Neutrophil (primary cell): ENCODE results near the gene UBL5.
"Not testable (repeated sequence)": the region's sequence is repeated elsewhere in the genome, so short reads cannot be mapped to it uniquely, and the experiment has no call there.

Experiments
- H3K27ac ChIP-seq: fragments of 200-600 bp; sonication (generic); 2 replicates; pipeline ENCODE4 v1.5.1; 2016; ENCODE audit warnings: mild to moderate bottlenecking, moderate library complexity
- H3K27me3 ChIP-seq: fragments of 200-600 bp; sonication (generic); 2 replicates; pipeline ENCODE4 v1.6.0; 2016; ENCODE audit warnings: mild to moderate bottlenecking
- H3K36me3 ChIP-seq: fragments of 200-600 bp; sonication (generic); 2 replicates; pipeline ENCODE4 v1.5.1; 2017
- H3K4me1 ChIP-seq, 2 experiments: fragments of 200-600 bp in 1 of 2; sonication (generic) in 1 of 2; 1 replicate in 1 of 2; 2 replicates in 1 of 2; pipeline versions ENCODE4 v1.5.1 to v1.6.1; 2013 to 2016; ENCODE audit warnings: low read depth in 1 of 2, low read length in 1 of 2, mild to moderate bottlenecking in 1 of 2, moderate library complexity in 1 of 2; ENCODE audit not compliant: control insufficient read depth in 1 of 2, insufficient read depth in 1 of 2
- H3K4me3 ChIP-seq, 2 experiments: fragments of 200-600 bp in 1 of 2; sonication (generic) in 1 of 2; 1 replicate in 1 of 2; 2 replicates in 1 of 2; pipeline ENCODE4 v1.5.1; 2013 to 2016; ENCODE audit warnings: low read depth in 1 of 2, low read length in 1 of 2, mild to moderate bottlenecking in 1 of 2, moderate library complexity in 1 of 2
- H3K9me3 ChIP-seq: fragments of 200-600 bp; sonication (generic); 2 replicates; pipeline ENCODE4 v1.5.1; 2016
- TF ChIP-seq, protein P1 (sequence below): fragments of 200-600 bp; sonication (generic); IDR thresholded peaks from 2 replicates; pipeline ENCODE4 v1.5.1; 2016; ENCODE audit warnings: antibody characterized with exemption

The UBL5 gene

DNA sequence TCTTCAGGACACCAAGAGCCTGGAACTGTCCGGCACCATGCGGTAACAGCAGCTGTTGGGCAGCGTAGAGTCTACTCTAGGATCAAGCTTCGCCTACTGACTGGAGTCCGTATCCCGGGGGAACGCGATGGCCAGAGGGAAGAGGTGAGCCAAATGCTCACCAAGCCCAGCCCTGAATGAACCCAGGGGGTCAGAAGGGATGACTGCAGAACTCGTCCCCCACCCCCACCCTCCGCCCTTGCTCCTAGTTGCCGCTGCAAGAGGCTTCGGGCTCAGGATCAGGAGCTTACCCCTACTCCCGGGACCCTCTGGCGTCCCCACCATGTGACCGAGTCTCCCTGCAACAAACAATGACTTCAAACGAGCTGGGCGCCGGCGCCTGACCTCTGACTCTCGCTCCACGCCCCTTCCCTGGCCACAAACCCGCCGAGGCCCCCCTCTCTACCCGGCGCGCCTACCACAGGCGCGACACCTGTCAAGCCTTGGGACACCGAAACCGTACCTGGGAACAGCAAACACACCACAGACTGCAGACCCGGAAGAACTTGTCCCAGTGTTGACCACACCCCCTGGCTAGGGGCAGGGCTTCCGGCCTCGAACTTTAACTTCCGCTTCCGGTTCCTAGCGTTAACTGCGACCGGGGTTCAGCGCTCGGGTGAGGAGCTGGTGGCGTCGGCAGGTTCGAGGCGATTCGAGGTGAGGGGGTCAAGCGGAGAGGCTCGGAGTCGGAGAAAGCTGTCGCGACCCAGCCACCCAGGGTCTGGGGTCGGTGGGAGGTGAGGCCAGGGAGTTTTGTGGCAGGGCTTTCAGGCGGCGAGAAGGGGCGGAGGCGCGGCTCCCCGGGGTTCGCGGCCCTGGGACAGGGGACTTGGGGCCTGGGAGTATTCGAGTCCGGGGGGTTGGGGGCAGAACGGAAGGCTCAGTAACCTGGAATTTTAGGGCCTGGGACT, at the start of gene UBL5:
Gene UBL5, plus strand, starts transcription at position 630 of the 950 bp plus-strand sequence. CDS start 420 bp downstream, outside the sequence.
- H3K27me3 ChIP-seq: no peaks in the 10 kb centered on the region
- no peaks in the 10 kb centered on the region for H3K9me3 ChIP-seq
- peaks cover 24% of the 10 kb centered on the region for H3K36me3 ChIP-seq
- peak within 1 kb of the TSS; percentile 71 to 90 for H3K4me3 ChIP-seq
- H3K4me1 ChIP-seq: peaks cover 20 to 23% of the 10 kb centered on the region in 2 experiments
- TF ChIP-seq, protein P1, sequence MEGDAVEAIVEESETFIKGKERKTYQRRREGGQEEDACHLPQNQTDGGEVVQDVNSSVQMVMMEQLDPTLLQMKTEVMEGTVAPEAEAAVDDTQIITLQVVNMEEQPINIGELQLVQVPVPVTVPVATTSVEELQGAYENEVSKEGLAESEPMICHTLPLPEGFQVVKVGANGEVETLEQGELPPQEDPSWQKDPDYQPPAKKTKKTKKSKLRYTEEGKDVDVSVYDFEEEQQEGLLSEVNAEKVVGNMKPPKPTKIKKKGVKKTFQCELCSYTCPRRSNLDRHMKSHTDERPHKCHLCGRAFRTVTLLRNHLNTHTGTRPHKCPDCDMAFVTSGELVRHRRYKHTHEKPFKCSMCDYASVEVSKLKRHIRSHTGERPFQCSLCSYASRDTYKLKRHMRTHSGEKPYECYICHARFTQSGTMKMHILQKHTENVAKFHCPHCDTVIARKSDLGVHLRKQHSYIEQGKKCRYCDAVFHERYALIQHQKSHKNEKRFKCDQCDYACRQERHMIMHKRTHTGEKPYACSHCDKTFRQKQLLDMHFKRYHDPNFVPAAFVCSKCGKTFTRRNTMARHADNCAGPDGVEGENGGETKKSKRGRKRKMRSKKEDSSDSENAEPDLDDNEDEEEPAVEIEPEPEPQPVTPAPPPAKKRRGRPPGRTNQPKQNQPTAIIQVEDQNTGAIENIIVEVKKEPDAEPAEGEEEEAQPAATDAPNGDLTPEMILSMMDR: peak; percentile 24
- H3K27ac ChIP-seq: peak within 1 kb of the TSS; percentile 82

DNA sequence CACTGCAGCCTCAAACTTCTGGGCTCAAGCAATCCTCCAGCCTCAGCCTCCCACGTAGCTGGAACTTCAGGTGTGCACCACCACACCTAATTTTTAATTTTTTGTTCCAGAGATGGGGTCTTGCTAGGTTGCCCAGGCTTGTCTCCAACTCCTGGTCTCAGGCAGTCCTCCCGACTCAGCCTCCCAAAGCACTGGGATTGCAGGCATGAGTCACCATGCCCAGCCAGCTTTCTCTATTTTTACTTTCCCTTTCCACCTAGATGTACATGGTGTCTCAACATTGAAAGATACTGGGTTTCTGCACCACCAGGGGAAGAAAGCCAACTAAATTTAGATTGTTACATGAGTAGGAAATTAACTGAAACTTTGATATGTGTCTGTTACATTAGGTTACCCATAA, 45.4 kb upstream of the UBL5 start:
- Histone ChIP-seq H3K4me1 (peaks cover 9 to 10% of the 10 kb centered on the region in 2 experiments), H3K4me3 (no peak overlapping the region), H3K27me3 (no peaks in the 10 kb centered on the region), H3K9me3 (no peaks in the 10 kb centered on the region), H3K36me3 (no peaks in the 10 kb centered on the region), H3K27ac (no peak overlapping the region)
- TF ChIP-seq, protein P1: no peak

DNA sequence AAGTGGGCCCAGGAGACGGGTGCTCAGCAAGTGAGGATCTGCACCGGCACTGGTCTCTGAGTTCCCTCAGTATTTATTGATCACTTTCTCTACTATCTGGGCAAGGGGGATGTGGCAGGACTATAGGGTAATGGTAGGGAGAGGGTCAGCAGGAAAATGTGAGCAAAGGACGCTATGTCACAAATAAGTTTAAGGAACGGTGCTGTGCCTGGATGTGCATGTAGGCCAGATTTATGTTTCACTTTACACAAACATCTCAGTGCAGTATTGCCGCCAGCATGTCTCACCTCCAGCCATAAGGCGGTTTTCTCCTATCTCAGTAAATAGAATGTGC, 43.6 kb upstream of the UBL5 start:
- H3K4me1 ChIP-seq: peaks cover 9 to 10% of the 10 kb centered on the region in 2 experiments
- H3K27ac ChIP-seq: not testable (repeated sequence)

DNA sequence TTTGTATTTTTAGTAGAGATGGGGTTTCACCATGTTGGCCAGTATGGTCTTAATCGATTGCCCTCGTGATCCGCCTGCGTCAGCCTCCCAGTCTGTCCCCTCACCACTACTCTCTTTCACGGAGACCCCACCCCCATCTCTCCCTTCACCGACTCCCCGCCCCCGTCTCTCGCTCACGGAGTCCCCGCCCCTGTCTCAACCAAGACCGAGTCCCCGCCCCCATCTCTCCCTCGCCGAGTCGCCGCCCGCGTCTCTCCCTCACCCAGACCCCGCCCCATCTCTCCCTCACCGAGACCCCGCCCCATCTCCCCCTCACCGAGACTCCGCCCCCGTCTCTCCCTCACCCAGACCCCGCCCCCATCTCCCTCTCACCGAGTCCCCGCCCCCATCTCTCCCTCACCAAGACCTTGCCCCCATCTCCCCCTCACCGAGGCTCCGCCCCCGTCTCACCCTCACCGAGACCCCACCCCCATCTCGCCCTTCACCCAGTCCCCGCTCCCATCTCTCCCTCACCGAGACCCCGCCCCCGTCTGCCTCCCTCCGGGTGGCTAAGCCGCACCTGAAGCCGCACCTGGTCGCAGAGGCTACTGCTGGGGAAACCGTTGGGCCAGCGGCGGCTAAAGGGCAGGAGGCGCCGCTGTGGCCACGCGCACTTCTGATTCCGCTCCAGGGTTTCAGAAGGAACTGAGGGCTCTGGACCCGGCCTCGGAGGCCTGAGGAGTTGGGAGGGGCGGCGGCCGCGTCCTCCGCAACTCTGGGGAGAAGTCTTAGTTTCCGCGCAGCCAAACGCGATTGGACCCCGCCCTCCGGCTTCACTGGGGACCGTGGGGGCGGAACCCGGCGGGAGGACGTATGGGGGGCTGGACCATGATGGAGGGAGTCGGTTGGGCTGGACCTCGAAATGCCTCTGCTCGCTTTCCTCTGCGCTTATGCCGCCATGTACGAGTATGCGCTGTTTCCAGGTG, 42.1 kb upstream of the UBL5 start:
- Histone ChIP-seq H3K36me3 (no peaks in the 10 kb centered on the region), H3K27ac (peak overlapping the region; percentile 94), H3K4me3 (peak overlapping the region; percentile 76 to 93), H3K4me1 (peaks cover 9 to 10% of the 10 kb centered on the region in 2 experiments), H3K9me3 (no peaks in the 10 kb centered on the region), H3K27me3 (no peaks in the 10 kb centered on the region)
- TF ChIP-seq, protein P1: peak; percentile 16

More for the DNA sequence above, 43.6 kb upstream of the UBL5 start:
- not testable (repeated sequence) for H3K9me3 ChIP-seq, H3K4me3 ChIP-seq, H3K36me3 ChIP-seq, H3K27me3 ChIP-seq

DNA sequence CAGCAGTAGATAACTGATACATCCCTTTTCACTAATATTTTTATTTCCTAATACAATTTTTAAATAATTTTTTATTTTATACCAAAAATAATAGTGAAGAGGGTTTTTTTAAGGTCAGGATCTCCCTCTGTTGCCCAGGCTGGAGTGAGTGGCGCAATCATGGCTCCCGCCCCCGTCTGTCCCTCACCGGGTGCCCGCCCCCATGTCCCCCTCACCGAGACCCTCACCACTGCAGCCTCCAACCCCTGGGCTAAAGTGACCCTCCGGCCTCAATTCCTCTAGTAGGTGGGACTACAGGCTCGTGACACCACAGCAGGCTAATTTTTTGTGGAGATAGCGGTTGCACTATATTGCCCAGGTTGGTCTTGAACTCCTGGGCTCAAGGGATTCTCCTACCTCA, 41.4 kb upstream of the UBL5 start:
- Histone ChIP-seq H3K4me3 (peak overlapping the region; percentile 76 to 93), H3K36me3 (no peaks in the 10 kb centered on the region), H3K9me3 (no peaks in the 10 kb centered on the region), H3K4me1 (peaks cover 13% of the 10 kb centered on the region in 2 experiments), H3K27me3 (no peaks in the 10 kb centered on the region), H3K27ac (peak overlapping the region; percentile 94)
- TF ChIP-seq, protein P1: no peak
